Mesendoderm (in vitro differentiated cells): Measurements from ENCODE around the gene ACO2.

Experiments used
- DNase-seq: peaks from one replicate; pipeline ENCODE4 v3.0.0; 2013
- H2AK5ac ChIP-seq: 2 replicates; pipeline ENCODE4 v1.6.1; 2013; ENCODE audit warnings: low read length, inconsistent platforms
- H2BK120ac ChIP-seq: 2 replicates; pipeline ENCODE4 v1.6.1; 2013; ENCODE audit warnings: low read depth, mild to moderate bottlenecking, low read length, moderate library complexity, mixed read lengths
- H2BK15ac ChIP-seq: replicated peaks from 2 replicates; pipeline ENCODE4 v1.6.1; 2013; ENCODE audit warnings: low read depth, mild to moderate bottlenecking, moderate library complexity
- H2BK5ac ChIP-seq: 2 replicates; pipeline ENCODE4 v1.6.1; 2013; ENCODE audit warnings: low read length, inconsistent platforms
- H3K18ac ChIP-seq: 2 replicates; pipeline ENCODE4 v1.6.1; 2013; ENCODE audit warnings: mild to moderate bottlenecking, low read length, mixed read lengths
- H3K23ac ChIP-seq: one replicate; pipeline ENCODE4 v1.6.1; 2013; ENCODE audit warnings: low read length
- H3K27ac ChIP-seq: 2 replicates; pipeline ENCODE4 v1.5.1; 2013; ENCODE audit warnings: low read depth, mild to moderate bottlenecking, inconsistent platforms, low read length, moderate library complexity
- H3K27me3 ChIP-seq: 2 replicates; pipeline ENCODE4 v1.6.1; 2013; ENCODE audit warnings: low read length, control low read depth, mild to moderate bottlenecking, inconsistent platforms; ENCODE audit not compliant: insufficient read depth, poor library complexity
- H3K36me3 ChIP-seq: 2 replicates; pipeline ENCODE4 v1.6.1; 2013; ENCODE audit warnings: low read length, inconsistent platforms; ENCODE audit not compliant: control insufficient read depth, insufficient read depth
- H3K4ac ChIP-seq: one replicate; pipeline ENCODE4 v1.6.1; 2013; ENCODE audit warnings: low read depth, mild to moderate bottlenecking, low read length, moderate library complexity
- H3K4me1 ChIP-seq: 2 replicates; pipeline ENCODE4 v1.6.1; 2013; ENCODE audit warnings: low read depth, low read length, inconsistent platforms; ENCODE audit not compliant: control insufficient read depth
- H3K4me2 ChIP-seq: 2 replicates; pipeline ENCODE4 v1.6.1; 2013; ENCODE audit warnings: low read length
- H3K4me3 ChIP-seq: 2 replicates; pipeline ENCODE4 v1.5.1; 2013; ENCODE audit warnings: mild to moderate bottlenecking, low read length
- H3K56ac ChIP-seq: one replicate; pipeline ENCODE4 v1.6.1; 2013; ENCODE audit warnings: low read length
- H3K79me1 ChIP-seq: 2 replicates; pipeline ENCODE4 v1.6.1; 2013; ENCODE audit warnings: low read length, inconsistent platforms
- H3K79me2 ChIP-seq: 2 replicates; pipeline ENCODE4 v1.6.1; 2013; ENCODE audit warnings: mild to moderate bottlenecking, low read length; ENCODE audit not compliant: control insufficient read depth, insufficient read depth
- H3K9ac ChIP-seq: 2 replicates; pipeline ENCODE4 v1.6.1; 2013; ENCODE audit warnings: low read length, inconsistent platforms
- H4K5ac ChIP-seq: one replicate; pipeline ENCODE4 v1.6.1; 2013; ENCODE audit warnings: low read length
- H4K8ac ChIP-seq: one replicate; pipeline ENCODE4 v1.6.1; 2013; ENCODE audit warnings: low read depth, mild to moderate bottlenecking, control low read depth, low read length, moderate library complexity
- WGBS: extraction: QIAGEN DNeasy Blood & Tissue Kit; methylation state at CpG from one replicate; pipeline ENCODE4 v1.1.7; 2013; ENCODE audit warnings: low lambda C conversion rate, missing lambda C conversion rate; ENCODE audit not compliant: insufficient coverage; ENCODE audit errors: extremely low coverage; 5-methylcytosine and 5-hydroxymethylcytosine counted together

ACO2 gene

GRCh38 chr22:41508770-41509170 lies 39.9 kb downstream of the ACO2 start:
- peaks cover 2% of the 10 kb centered on the region for H3K79me1 ChIP-seq
- no peak overlapping the region for H2BK15ac ChIP-seq
- H3K18ac ChIP-seq = no peak overlapping the region
- H2BK5ac ChIP-seq = no peak overlapping the region
- H3K56ac ChIP-seq = no peak overlapping the region
- no peak overlapping the region for H2BK120ac ChIP-seq
- no peaks in the 10 kb centered on the region for H3K27me3 ChIP-seq
- H3K23ac ChIP-seq = no peak overlapping the region
- no peak overlapping the region for H3K9ac ChIP-seq
- peaks cover under 1% of the 10 kb centered on the region for H3K36me3 ChIP-seq
- peaks cover 13% of the 10 kb centered on the region for H3K4me1 ChIP-seq
- H4K5ac ChIP-seq = no peak overlapping the region
- H4K8ac ChIP-seq = no peak overlapping the region
- no CpG with 5 or more reads among the region's 12 CpGs for WGBS
- no peaks in the 10 kb centered on the region for H3K79me2 ChIP-seq
- no peak overlapping the region for H3K27ac ChIP-seq
- H2AK5ac ChIP-seq = no peak overlapping the region
- no peak overlapping the region for H3K4ac ChIP-seq
- no peak overlapping the region for H3K4me3 ChIP-seq
- DNase-seq = no peak
- H3K4me2 ChIP-seq = no peak overlapping the region

GRCh38 chr22:41511521-41511968 lies 42.6 kb downstream of the ACO2 start:
- no peaks in the 10 kb centered on the region for H3K79me2 ChIP-seq
- no peak overlapping the region for H3K23ac ChIP-seq
- no peak overlapping the region for H3K56ac ChIP-seq
- no peak overlapping the region for H2BK120ac ChIP-seq
- H3K36me3 ChIP-seq = peaks cover 1% of the 10 kb centered on the region
- peaks cover 13% of the 10 kb centered on the region for H3K4me1 ChIP-seq
- H4K8ac ChIP-seq = no peak overlapping the region
- H3K18ac ChIP-seq = no peak overlapping the region
- no peak overlapping the region for H2BK5ac ChIP-seq
- no peak overlapping the region for H3K4me3 ChIP-seq
- H3K27me3 ChIP-seq = no peaks in the 10 kb centered on the region
- H3K9ac ChIP-seq = no peak overlapping the region
- no peak overlapping the region for H3K4ac ChIP-seq
- H2AK5ac ChIP-seq = no peak overlapping the region
- H4K5ac ChIP-seq = no peak overlapping the region
- no peak overlapping the region for H3K4me2 ChIP-seq
- no CpG with 5 or more reads among the region's 2 CpGs for WGBS
- no peak overlapping the region for H2BK15ac ChIP-seq
- peaks cover 2% of the 10 kb centered on the region for H3K79me1 ChIP-seq
- DNase-seq = no peak
- H3K27ac ChIP-seq = no peak overlapping the region

GRCh38 chr22:41512421-41513194 lies 43.7 kb downstream of the ACO2 start:
- H3K4me2 ChIP-seq = no peak overlapping the region
- no peak overlapping the region for H4K5ac ChIP-seq
- H4K8ac ChIP-seq = no peak overlapping the region
- peaks cover 1% of the 10 kb centered on the region for H3K36me3 ChIP-seq
- H3K56ac ChIP-seq = peak overlapping the region; percentile 80
- no peak overlapping the region for H2BK15ac ChIP-seq
- peak; percentile 95 for DNase-seq
- H3K27me3 ChIP-seq = no peaks in the 10 kb centered on the region
- WGBS = no CpG with 5 or more reads among the region's 17 CpGs
- H3K27ac ChIP-seq = peak overlapping the region; percentile 53
- no peak overlapping the region for H3K4me3 ChIP-seq
- peak overlapping the region; percentile 51 for H3K23ac ChIP-seq
- H2BK120ac ChIP-seq = no peak overlapping the region
- H2BK5ac ChIP-seq = peak overlapping the region; percentile 88
- no peaks in the 10 kb centered on the region for H3K79me2 ChIP-seq
- peaks cover 13% of the 10 kb centered on the region for H3K4me1 ChIP-seq
- H3K9ac ChIP-seq = peak overlapping the region; percentile 44
- peak overlapping the region; percentile 52 for H3K18ac ChIP-seq
- no peaks in the 10 kb centered on the region for H3K79me1 ChIP-seq
- H3K4ac ChIP-seq = peak overlapping the region; percentile 81
- H2AK5ac ChIP-seq = peak overlapping the region; percentile 97

- no peak for DNase-seq
- H3K79me1 ChIP-seq = no peaks in the 10 kb centered on the region
- no CpG with 5 or more reads among the region's 5 CpGs for WGBS
- peak overlapping the region; percentile 53 for H3K27ac ChIP-seq
- H4K5ac ChIP-seq = no peak overlapping the region
- H2BK5ac ChIP-seq = peak overlapping the region; percentile 54
- H2AK5ac ChIP-seq = peak overlapping the region; percentile 97
- peak overlapping the region; percentile 52 for H3K18ac ChIP-seq
- no peak overlapping the region for H2BK120ac ChIP-seq
- peak overlapping the region; percentile 80 for H3K56ac ChIP-seq
- H3K4ac ChIP-seq = peak overlapping the region; percentile 81
- H4K8ac ChIP-seq = no peak overlapping the region
- H3K4me2 ChIP-seq = no peak overlapping the region
- H3K9ac ChIP-seq = peak overlapping the region; percentile 44
- H3K79me2 ChIP-seq = no peaks in the 10 kb centered on the region
- peaks cover 13% of the 10 kb centered on the region for H3K4me1 ChIP-seq
- no peaks in the 10 kb centered on the region for H3K27me3 ChIP-seq
- H3K23ac ChIP-seq = peak overlapping the region; percentile 66
- H3K4me3 ChIP-seq = no peak overlapping the region
- H2BK15ac ChIP-seq = peak overlapping the region; percentile 2
- H3K36me3 ChIP-seq = peaks cover 1% of the 10 kb centered on the region
Observed at GRCh38 chr22:41513391-41513790, 44.5 kb downstream of the ACO2 start.

- Histone ChIP-seq H3K79me1 (no peaks in the 10 kb centered on the region), H3K4ac (no peak overlapping the region), H3K4me2 (no peak overlapping the region), H2BK5ac (no peak overlapping the region), H4K5ac (no peak overlapping the region), H2BK15ac (no peak overlapping the region), H4K8ac (no peak overlapping the region), H3K36me3 (peaks cover 1% of the 10 kb centered on the region), H3K27ac (no peak overlapping the region), H3K4me1 (peaks cover 13% of the 10 kb centered on the region), H3K27me3 (no peaks in the 10 kb centered on the region), H2BK120ac (no peak overlapping the region), H2AK5ac (no peak overlapping the region), H3K9ac (no peak overlapping the region), H3K79me2 (no peaks in the 10 kb centered on the region), H3K18ac (no peak overlapping the region), H3K56ac (no peak overlapping the region), H3K4me3 (no peak overlapping the region), H3K23ac (no peak overlapping the region)
- DNase-seq = no peak
- no CpG with 5 or more reads among the region's 8 CpGs for WGBS
Observed at GRCh38 chr22:41516462-41516861, 47.5 kb downstream of the ACO2 start.
